ENCODE data around the gene ZFP36.

Gene ZFP36

GRCh38 chr19:39419003-39419402 lies 12.4 kb downstream of the ZFP36 start:
- DNase-seq (ENCODE audit: low spot score): no peak

GRCh38 chr19:39420769-39421168 lies 14.1 kb downstream of the ZFP36 start:
- DNase-seq (ENCODE audit: low spot score): no peak

GRCh38 chr19:39422020-39422419 lies 15.4 kb downstream of the ZFP36 start:
- no peak for DNase-seq (ENCODE audit: low spot score)

GRCh38 chr19:39423258-39424086 lies 16.8 kb downstream of the ZFP36 start:
- DNase-seq (ENCODE audit: low spot score): no peak

- DNase-seq (ENCODE audit: low spot score): no peak
These were observed 18.3 kb downstream of the ZFP36 start for GRCh38 chr19:39424934-39425333.

- no peak for DNase-seq (ENCODE audit: low spot score)
These were observed 19.1 kb downstream of the ZFP36 start for GRCh38 chr19:39425744-39426143.

GRCh38 chr19:39426170-39426569 lies 19.5 kb downstream of the ZFP36 start:
- peak; percentile 50 for DNase-seq (ENCODE audit: low spot score)

- no peak for DNase-seq (ENCODE audit: low spot score)
These were observed 21.1 kb downstream of the ZFP36 start for GRCh38 chr19:39427707-39428106.

- no peak for DNase-seq (ENCODE audit: low spot score)
These were observed 21.9 kb downstream of the ZFP36 start for GRCh38 chr19:39428283-39429112.

- DNase-seq (ENCODE audit: low spot score): peak; percentile 80
These were observed 24.3 kb downstream of the ZFP36 start for GRCh38 chr19:39430675-39431593.

GRCh38 chr19:39432677-39433025 lies 26.0 kb downstream of the ZFP36 start:
- no peak for DNase-seq (ENCODE audit: low spot score)

GRCh38 chr19:39433480-39434079 lies 26.9 kb downstream of the ZFP36 start:
- DNase-seq (ENCODE audit: low spot score): no peak

GRCh38 chr19:39434123-39435076 lies 27.8 kb downstream of the ZFP36 start:
- no peak for DNase-seq (ENCODE audit: low spot score)

GRCh38 chr19:39435499-39436349 lies 29.1 kb downstream of the ZFP36 start, which contains the start of gene RPS16:
TSS of gene RPS16 (minus strand) at chr19:39435949. CDS start at chr19:39435895, 54 bp downstream.
- peak; percentile 98 for DNase-seq (ENCODE audit: low spot score)

GRCh38 chr19:39436350-39436716 lies 29.7 kb downstream of the ZFP36 start:
- DNase-seq (ENCODE audit: low spot score): no peak

- DNase-seq (ENCODE audit: low spot score): no peak
These were observed 31.8 kb downstream of the ZFP36 start for GRCh38 chr19:39438270-39438934.

- DNase-seq (ENCODE audit: low spot score): no peak
These were observed 38.0 kb downstream of the ZFP36 start for GRCh38 chr19:39444598-39445195.

Data from NAMALWA (cell line).